Adipocyte (in vitro differentiated cells): Measurements from ENCODE around the gene OVCH2.
A peak's percentile ranks its signal among the peaks of the same experiment; 100 is the strongest.
"Not testable (repeated sequence)": the region's sequence is repeated elsewhere in the genome, so short reads cannot be mapped to it uniquely, and the experiment has no call there.

Experiments used
- DNase-seq: peaks from one replicate; pipeline ENCODE4 v3.0.0-alpha.2; 2015; ENCODE audit warnings: low read depth
- H3K27me3 ChIP-seq: replicated peaks from 2 replicates; pipeline ENCODE4 v1.7.0; 2013; ENCODE audit warnings: mild to moderate bottlenecking, low read length, moderate library complexity; ENCODE audit not compliant: control insufficient read depth, insufficient read depth
- H3K36me3 ChIP-seq: 2 replicates; pipeline ENCODE4 v1.7.0; 2013; ENCODE audit warnings: low read length, mild to moderate bottlenecking, moderate library complexity; ENCODE audit not compliant: control insufficient read depth, insufficient read depth, severe bottlenecking
- H3K4me1 ChIP-seq: 2 replicates; pipeline ENCODE4 v1.7.0; 2013; ENCODE audit warnings: mild to moderate bottlenecking, low read length, moderate library complexity; ENCODE audit not compliant: control insufficient read depth, insufficient read depth
- H3K4me3 ChIP-seq: 2 replicates; pipeline ENCODE4 v1.7.0; 2013; ENCODE audit warnings: mild to moderate bottlenecking, low read length, moderate library complexity
- H3K9ac ChIP-seq: 2 replicates; pipeline ENCODE4 v1.7.0; 2013; ENCODE audit warnings: mild to moderate bottlenecking, low read length, moderate library complexity
- H3K9me3 ChIP-seq: 2 replicates; pipeline ENCODE4 v1.7.0; 2013; ENCODE audit warnings: mild to moderate bottlenecking, low read length, moderate library complexity; ENCODE audit not compliant: control insufficient read depth

OVCH2 gene, protein sequence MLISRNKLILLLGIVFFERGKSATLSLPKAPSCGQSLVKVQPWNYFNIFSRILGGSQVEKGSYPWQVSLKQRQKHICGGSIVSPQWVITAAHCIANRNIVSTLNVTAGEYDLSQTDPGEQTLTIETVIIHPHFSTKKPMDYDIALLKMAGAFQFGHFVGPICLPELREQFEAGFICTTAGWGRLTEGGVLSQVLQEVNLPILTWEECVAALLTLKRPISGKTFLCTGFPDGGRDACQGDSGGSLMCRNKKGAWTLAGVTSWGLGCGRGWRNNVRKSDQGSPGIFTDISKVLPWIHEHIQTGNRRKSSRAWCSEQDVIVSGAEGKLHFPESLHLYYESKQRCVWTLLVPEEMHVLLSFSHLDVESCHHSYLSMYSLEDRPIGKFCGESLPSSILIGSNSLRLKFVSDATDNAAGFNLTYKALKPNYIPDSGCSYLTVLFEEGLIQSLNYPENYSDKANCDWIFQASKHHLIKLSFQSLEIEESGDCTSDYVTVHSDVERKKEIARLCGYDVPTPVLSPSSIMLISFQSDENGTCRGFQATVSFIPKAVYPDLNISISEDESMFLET

GRCh38 chr11:7706377-7706776 lies at the start of gene OVCH2:
Gene OVCH2, minus strand, starts transcription at chr11:7706477. Its CDS starts 83 bp downstream, at chr11:7706394.
- no peaks in the 10 kb centered on the region for H3K36me3 ChIP-seq
- no peak within 1 kb of the TSS for H3K9ac ChIP-seq
- no peaks in the 10 kb centered on the region for H3K4me1 ChIP-seq
- peaks cover 28% of the 10 kb centered on the region for H3K27me3 ChIP-seq
- no peaks in the 10 kb centered on the region for H3K9me3 ChIP-seq
- no peak for DNase-seq
- H3K4me3 ChIP-seq: no peak within 1 kb of the TSS

DNA sequence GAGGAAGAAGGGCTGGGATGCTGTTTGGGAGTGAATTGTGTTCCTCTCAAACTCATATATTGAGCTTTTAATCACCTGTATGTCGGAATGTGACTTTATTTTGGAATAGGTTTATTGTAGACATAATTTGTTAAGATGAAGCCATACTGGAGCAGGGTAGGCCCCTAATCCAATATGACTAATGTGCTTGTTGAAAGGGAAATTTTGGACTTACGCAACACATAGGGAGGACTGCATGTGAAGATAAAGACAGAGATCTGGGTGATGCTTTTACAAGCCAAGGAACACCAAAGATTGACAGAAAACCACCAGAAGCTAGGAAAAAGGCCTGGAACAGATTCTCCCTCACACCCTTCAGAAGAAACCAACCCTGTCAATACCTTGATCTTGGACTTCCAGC lies 43.2 kb upstream of the OVCH2 start:
- no peaks in the 10 kb centered on the region for H3K27me3 ChIP-seq
- no peaks in the 10 kb centered on the region for H3K9me3 ChIP-seq
- peak; percentile 45 for DNase-seq
- H3K36me3 ChIP-seq: no peaks in the 10 kb centered on the region
- no peak overlapping the region for H3K9ac ChIP-seq
- no peaks in the 10 kb centered on the region for H3K4me1 ChIP-seq
- no peak overlapping the region for H3K4me3 ChIP-seq

DNA sequence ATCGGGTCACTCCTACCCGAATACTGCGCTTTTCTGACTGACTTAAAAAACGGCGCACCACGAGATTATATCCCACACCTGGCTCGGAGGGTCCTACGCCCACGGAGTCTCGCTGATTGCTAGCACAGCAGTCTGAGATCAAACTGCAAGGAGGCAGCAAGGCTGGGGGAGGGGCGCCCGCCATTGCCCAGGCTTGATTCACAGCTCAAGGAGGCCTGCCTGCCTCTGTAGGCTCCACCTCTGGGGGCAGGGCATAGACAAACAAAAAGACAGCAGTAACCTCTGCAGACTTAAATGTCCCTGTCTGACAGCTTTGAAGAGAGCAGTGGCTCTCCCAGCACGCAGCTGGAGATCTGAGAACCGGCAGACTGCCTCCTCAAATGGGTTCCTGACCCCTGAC lies 28.5 kb upstream of the OVCH2 start:
- H3K9me3 ChIP-seq, H3K4me3 ChIP-seq, DNase-seq, H3K27me3 ChIP-seq, H3K36me3 ChIP-seq, H3K9ac ChIP-seq, H3K4me1 ChIP-seq: not testable (repeated sequence)

DNA sequence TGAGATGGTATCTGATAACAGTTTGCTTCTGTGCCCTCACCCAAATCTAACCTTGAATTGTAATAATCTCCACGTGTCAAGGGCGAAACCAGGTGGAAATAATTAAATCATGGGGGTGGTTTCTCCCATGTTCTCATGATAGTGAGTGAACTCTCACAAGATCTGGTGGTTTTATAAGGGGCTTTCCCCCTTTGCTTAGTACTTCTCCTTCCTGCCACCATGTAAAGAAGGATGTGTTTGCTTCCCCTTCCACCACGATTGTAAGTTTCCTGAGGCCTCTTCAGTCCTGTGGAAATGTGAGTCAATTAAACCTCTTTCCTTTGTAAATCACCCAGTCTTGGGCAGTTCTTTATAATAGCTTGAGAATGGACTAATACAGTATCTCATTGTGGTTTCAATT lies 8.5 kb upstream of the OVCH2 start:
- H3K4me1 ChIP-seq: no peaks in the 10 kb centered on the region
- no peak for DNase-seq
- no peak overlapping the region for H3K9ac ChIP-seq
- H3K9me3 ChIP-seq: no peaks in the 10 kb centered on the region
- H3K4me3 ChIP-seq: no peak overlapping the region
- no peaks in the 10 kb centered on the region for H3K36me3 ChIP-seq
- no peaks in the 10 kb centered on the region for H3K27me3 ChIP-seq

GRCh38 chr11:7703740-7704139 lies 2.5 kb downstream of the OVCH2 start:
- no peaks in the 10 kb centered on the region for H3K4me1 ChIP-seq
- H3K4me3 ChIP-seq: no peak overlapping the region
- no peak for DNase-seq
- H3K9ac ChIP-seq: no peak overlapping the region
- H3K27me3 ChIP-seq: peaks cover 34% of the 10 kb centered on the region
- no peaks in the 10 kb centered on the region for H3K9me3 ChIP-seq
- H3K36me3 ChIP-seq: no peaks in the 10 kb centered on the region

DNA sequence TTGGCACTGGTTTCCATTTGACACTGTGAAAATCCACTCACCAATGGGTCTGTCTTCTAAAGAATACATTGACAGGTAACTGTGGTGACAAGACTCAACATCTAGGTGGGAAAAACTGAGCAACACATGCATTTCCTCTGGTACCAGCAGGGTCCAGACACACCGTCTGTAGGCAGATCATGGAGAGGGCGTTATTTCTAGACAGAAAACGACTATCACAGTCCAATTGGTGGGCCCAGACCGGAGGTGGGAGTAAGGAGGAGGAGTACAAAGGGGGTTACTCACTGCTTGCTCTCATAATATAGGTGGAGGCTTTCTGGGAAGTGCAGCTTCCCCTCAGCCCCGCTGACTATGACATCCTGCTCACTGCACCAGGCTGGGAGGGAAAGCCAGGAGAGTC lies 9.9 kb downstream of the OVCH2 start:
- H3K9me3 ChIP-seq: no peaks in the 10 kb centered on the region
- DNase-seq: no peak
- no peaks in the 10 kb centered on the region for H3K36me3 ChIP-seq
- no peak overlapping the region for H3K9ac ChIP-seq
- no peak overlapping the region for H3K4me3 ChIP-seq
- peaks cover 48% of the 10 kb centered on the region for H3K27me3 ChIP-seq
- no peaks in the 10 kb centered on the region for H3K4me1 ChIP-seq

- peaks cover 43% of the 10 kb centered on the region for H3K27me3 ChIP-seq
- H3K9me3 ChIP-seq: no peaks in the 10 kb centered on the region
- no peaks in the 10 kb centered on the region for H3K4me1 ChIP-seq
- no peak overlapping the region for H3K9ac ChIP-seq
- H3K36me3 ChIP-seq: no peaks in the 10 kb centered on the region
- H3K4me3 ChIP-seq: peak overlapping the region; percentile 62
- DNase-seq: no peak
Measured at GRCh38 chr11:7694235-7694634, 12.0 kb downstream of the OVCH2 start.

- H3K4me1 ChIP-seq: no peaks in the 10 kb centered on the region
- no peaks in the 10 kb centered on the region for H3K9me3 ChIP-seq
- H3K36me3 ChIP-seq: no peaks in the 10 kb centered on the region
- H3K4me3 ChIP-seq: no peak overlapping the region
- no peak for DNase-seq
- H3K9ac ChIP-seq: no peak overlapping the region
- peaks cover 30% of the 10 kb centered on the region for H3K27me3 ChIP-seq
Measured at GRCh38 chr11:7692426-7692825, 13.9 kb downstream of the OVCH2 start.

DNA sequence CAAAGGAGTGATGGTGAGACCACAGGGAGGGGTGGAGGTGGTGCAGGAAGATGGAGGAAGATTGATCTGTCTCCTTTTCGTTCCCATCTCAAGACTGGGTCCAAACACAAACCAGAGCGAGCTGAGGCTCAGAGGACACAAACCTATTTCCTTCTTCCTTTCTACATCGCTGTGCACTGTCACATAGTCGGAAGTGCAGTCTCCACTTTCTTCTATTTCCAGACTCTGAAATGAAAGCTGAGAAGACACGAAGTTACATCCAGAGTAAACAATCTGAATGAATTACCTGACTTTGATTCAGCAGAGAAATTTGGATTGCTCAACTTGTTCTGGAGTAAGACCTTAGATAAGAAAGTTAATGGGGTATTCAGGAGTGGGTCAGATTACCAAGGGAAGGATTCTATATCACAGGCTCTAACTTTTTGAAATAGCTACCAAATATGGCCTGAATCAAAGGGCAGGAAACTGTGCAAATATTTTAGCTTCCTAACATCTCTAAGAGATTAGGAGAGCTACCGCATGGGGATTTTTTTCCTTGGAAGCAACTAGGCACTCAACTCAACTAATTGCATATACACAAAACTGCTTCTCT lies 14.4 kb downstream of the OVCH2 start:
- no peaks in the 10 kb centered on the region for H3K4me1 ChIP-seq
- no peak overlapping the region for H3K9ac ChIP-seq
- H3K9me3 ChIP-seq: no peaks in the 10 kb centered on the region
- no peaks in the 10 kb centered on the region for H3K36me3 ChIP-seq
- peaks cover 30% of the 10 kb centered on the region for H3K27me3 ChIP-seq
- peak; percentile 40 for DNase-seq
- no peak overlapping the region for H3K4me3 ChIP-seq

GRCh38 chr11:7690648-7691047 lies 15.6 kb downstream of the OVCH2 start:
- no peak for DNase-seq
- Histone ChIP-seq H3K36me3 (no peaks in the 10 kb centered on the region), H3K9me3 (no peaks in the 10 kb centered on the region), H3K4me1 (no peaks in the 10 kb centered on the region), H3K4me3 (no peak overlapping the region), H3K27me3 (peaks cover 30% of the 10 kb centered on the region), H3K9ac (no peak overlapping the region)

DNA sequence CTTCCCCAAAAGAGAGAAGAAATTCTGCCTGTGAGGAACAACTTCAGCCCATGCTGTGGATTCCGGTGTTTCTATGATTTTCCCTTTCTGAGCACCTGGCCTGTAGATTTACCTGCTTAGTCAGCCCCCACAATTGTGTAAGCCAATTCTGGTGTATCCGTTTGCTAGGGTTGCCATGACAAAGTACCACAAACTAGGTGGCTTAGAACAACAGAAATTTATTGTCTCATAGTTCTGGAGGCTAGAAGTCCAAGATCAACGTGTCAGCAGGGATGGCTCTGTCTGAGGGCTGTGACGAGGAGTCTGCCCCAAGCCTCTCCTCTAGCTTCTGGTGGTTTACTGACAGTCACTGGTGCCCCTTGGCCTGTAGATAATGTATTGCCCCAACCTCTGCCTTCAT lies 17.0 kb downstream of the OVCH2 start:
- no peak overlapping the region for H3K9ac ChIP-seq
- no peaks in the 10 kb centered on the region for H3K36me3 ChIP-seq
- DNase-seq: no peak
- no peak overlapping the region for H3K4me3 ChIP-seq
- peaks cover 29% of the 10 kb centered on the region for H3K27me3 ChIP-seq
- H3K4me1 ChIP-seq: no peaks in the 10 kb centered on the region
- H3K9me3 ChIP-seq: no peaks in the 10 kb centered on the region
